HCT116 (cell line): Measurements from ENCODE around the gene GRIA1. TPM values are rescaled to one million over a fixed set of nuclear protein-coding genes. Genes with fewer than 3 reads are reported as not detected.

ENCODE experiments used
- ATAC-seq: fragments of 200-7000 bp; cut with Tn5 transposase; 2 replicates; pipeline ENCODE4 v1.9.1; 2020; ENCODE audit warnings: mild to moderate bottlenecking, moderate library complexity
- BruUV-seq: library from RNA; stranded (reverse); fragments of 400-500 nt; replicated peaks from 2 replicates; lab custom pipeline; 2021; lab: Mats Ljungman, UMichigan
- CTCF ChIA-PET: fragments of 300-600 bp; sonication (Branson Sonifier 250); formaldehyde crosslinking; loops from one replicate; lab custom pipeline; 2021; ENCODE audit warnings: antibody characterized with exemption; lab: Charles Lee
- POLR2A ChIA-PET: fragments of 300-600, 350-600 bp; sonication (Branson Sonifier 250); formaldehyde crosslinking; loops from one replicate; lab custom pipeline; 2021; ENCODE audit warnings: antibody characterized with exemption; lab: Charles Lee
- RAD21 ChIA-PET, 2 experiments: fragments of 300-600 bp; sonication (Branson Sonifier 250); formaldehyde crosslinking; loops; one replicate each; lab custom pipeline; 2023; ENCODE audit warnings: low total read pairs in 2 of 2; ENCODE audit not compliant: uncharacterized antibody in 2 of 2, unreplicated experiment in 2 of 2, low non-redundant PET in 1 of 2; lab: Charles Lee
- DNase-seq: peaks from one replicate; pipeline ENCODE4 v3.0.0-alpha.2; 2010; ENCODE audit warnings: low read depth, low spot score
- H2AFZ ChIP-seq: fragments of 200-600 bp; shearing (Covaris generic), sonication (generic); 2 replicates; pipeline ENCODE4 v1.6.1; 2017; ENCODE audit warnings: low read depth, mixed run types, mixed read lengths, antibody characterized with exemption, low read length; ENCODE audit not compliant: poor library complexity, severe bottlenecking
- H3K27ac ChIP-seq: 2 replicates; pipeline ENCODE4 v1.5.1; 2012; ENCODE audit warnings: low read depth, low read length
- H3K27me3 ChIP-seq: fragments of 200-600 bp; sonication (generic); 2 replicates; pipeline ENCODE4 v1.6.1; 2016; ENCODE audit warnings: mixed run types, low read length, mixed read lengths; ENCODE audit not compliant: insufficient read depth
- H3K36me3 ChIP-seq, 2 experiments: fragments of 200-500 bp in 1 of 2; fragments of 200-600 bp in 1 of 2; sonication (Bioruptor generic) in 1 of 2; sonication (generic) in 1 of 2; 2 replicates each; pipeline versions ENCODE4 v1.5.1 to v1.6.1; 2014 to 2016; ENCODE audit warnings: low read length in 2 of 2, inconsistent platforms in 1 of 2, mixed read lengths in 1 of 2, mixed run types in 1 of 2; ENCODE audit not compliant: insufficient read depth in 2 of 2, control insufficient read depth in 1 of 2
- H3K4me1 ChIP-seq, 2 experiments: fragments of 200-600 bp in 1 of 2; sonication (generic) in 1 of 2; 2 replicates each; pipeline versions ENCODE4 v1.5.1 to v1.6.1; 2012 to 2017; ENCODE audit warnings: low read length in 2 of 2, inconsistent platforms in 1 of 2, mild to moderate bottlenecking in 1 of 2, mixed read lengths in 1 of 2, mixed run types in 1 of 2, moderate library complexity in 1 of 2; ENCODE audit not compliant: insufficient read depth in 2 of 2, control insufficient read depth in 1 of 2
- H3K4me2 ChIP-seq: fragments of 200-600 bp; sonication (generic); 2 replicates; pipeline ENCODE4 v1.6.1; 2017; ENCODE audit warnings: mixed run types, low read length, mixed read lengths
- H3K4me3 ChIP-seq, 2 experiments: fragments of 200-600 bp in 1 of 2; sonication (generic) in 1 of 2; replicated peaks in 1 of 2; 2 replicates each; pipeline ENCODE4 v1.5.1; 2011 to 2016; ENCODE audit warnings: low read length in 2 of 2, control low read depth in 1 of 2, low read depth in 1 of 2, mild to moderate bottlenecking in 1 of 2, mixed read lengths in 1 of 2, mixed run types in 1 of 2
- H3K79me2 ChIP-seq: fragments of 200-600 bp; sonication (generic); 2 replicates; pipeline ENCODE4 v1.6.1; 2017; ENCODE audit warnings: mild to moderate bottlenecking, mixed run types, low read length, moderate library complexity, mixed read lengths; ENCODE audit not compliant: insufficient read depth
- H3K9ac ChIP-seq: fragments of 200-600 bp; sonication (generic); 2 replicates; pipeline ENCODE4 v1.6.1; 2016; ENCODE audit warnings: low read length, mixed read lengths
- H3K9me2 ChIP-seq: fragments of 200-600 bp; sonication (generic), shearing (Covaris generic); 2 replicates; pipeline ENCODE4 v1.6.1; 2017; ENCODE audit warnings: mixed run types, mild to moderate bottlenecking, moderate library complexity; ENCODE audit not compliant: insufficient read depth
- H3K9me3 ChIP-seq, 2 experiments: fragments of 200-500 bp in 1 of 2; fragments of 200-600 bp in 1 of 2; sonication (Bioruptor generic) in 1 of 2; sonication (generic) in 1 of 2; 2 replicates each; pipeline ENCODE4 v1.6.1; 2014 to 2017; ENCODE audit warnings: low read length in 2 of 2, mixed read lengths in 2 of 2, inconsistent platforms in 1 of 2, low read depth in 1 of 2, mild to moderate bottlenecking in 1 of 2, mixed run types in 1 of 2, moderate library complexity in 1 of 2; ENCODE audit not compliant: control insufficient read depth in 1 of 2, insufficient read depth in 1 of 2
- H4K20me1 ChIP-seq: fragments of 200-600 bp; sonication (generic), shearing (Covaris generic); 2 replicates; pipeline ENCODE4 v1.6.1; 2017; ENCODE audit warnings: mixed run types, mild to moderate bottlenecking, moderate library complexity; ENCODE audit not compliant: insufficient read depth
- CBX3 ChIP-seq: IDR thresholded peaks from 2 replicates; pipeline ENCODE4 v1.6.1; 2012; ENCODE audit warnings: low read depth
- EGR1 ChIP-seq: IDR thresholded peaks from 2 replicates; pipeline ENCODE4 v1.6.1; 2012; ENCODE audit warnings: low read depth
- FOSL1 ChIP-seq: IDR thresholded peaks from 2 replicates; pipeline ENCODE4 v1.6.1; 2012; ENCODE audit warnings: low read depth
- JUND ChIP-seq: IDR thresholded peaks from 2 replicates; pipeline ENCODE4 v1.6.1; 2012
- POLR2AphosphoS5 ChIP-seq: IDR thresholded peaks from 2 replicates; pipeline ENCODE4 v1.6.1; 2011; ENCODE audit warnings: mild to moderate bottlenecking, low read depth, low read length, moderate library complexity
- RAD21 ChIP-seq: IDR thresholded peaks from 2 replicates; pipeline ENCODE4 v1.6.1; 2012; ENCODE audit warnings: low read depth, mild to moderate bottlenecking
- REST ChIP-seq: IDR thresholded peaks from 2 replicates; pipeline ENCODE4 v1.6.1; 2012; ENCODE audit warnings: low read depth
- SIN3A ChIP-seq: IDR thresholded peaks from 2 replicates; pipeline ENCODE4 v1.6.1; 2012; ENCODE audit warnings: low read depth
- YY1 ChIP-seq: IDR thresholded peaks from 2 replicates; pipeline ENCODE4 v1.6.1; 2011; ENCODE audit warnings: low read length, low read depth, moderate library complexity, mild to moderate bottlenecking; ENCODE audit not compliant: insufficient replicate concordance; ENCODE audit errors: extremely low read depth
- ZBTB33 ChIP-seq: IDR thresholded peaks from 2 replicates; pipeline ENCODE4 v1.6.1; 2011; ENCODE audit warnings: mild to moderate bottlenecking, low read length, moderate library complexity; ENCODE audit not compliant: insufficient replicate concordance; ENCODE audit errors: extremely low read depth
- ZFX ChIP-seq: fragments of 450-650 bp; IDR thresholded peaks from 2 replicates; pipeline ENCODE4 v1.6.1; 2017
- ZNF274 ChIP-seq: fragments of 200-500 bp; sonication (Bioruptor generic); IDR thresholded peaks from 2 replicates; pipeline ENCODE4 v1.6.1; 2014; ENCODE audit warnings: mild to moderate bottlenecking, low read depth, low read length, inconsistent platforms
- intact Hi-C: fragments of 100-400 bp; cut with micrococcal nuclease; formaldehyde crosslinking; loops from 2 replicates; pipeline ENCODE4 v1.10.0; 2022
- total RNA-seq: library from RNA; stranded (reverse); gene quantifications from one replicate; pipeline ENCODE4 v1.2.1, GENCODE V29; 2021; ENCODE audit not compliant: unreplicated experiment

Gene GRIA1
- total RNA-seq, 1 experiment from 2014 or later = not detected

GRCh38 chr5:153542536-153542935 is 52.1 kb downstream of the GRIA1 start:
- no peaks in the 10 kb centered on the region for H3K79me2 ChIP-seq
- H3K27me3 ChIP-seq = no peaks in the 10 kb centered on the region
- POLR2A ChIA-PET = no interaction called here
- DNase-seq (no peak), ATAC-seq (no peak)
- H3K36me3 ChIP-seq = no peaks in the 10 kb centered on the region
- H3K4me3 ChIP-seq = no peak overlapping the region
- no peak overlapping the region for H3K4me2 ChIP-seq
- TF ChIP-seq CBX3 = no peak
- TF ChIP-seq EGR1 = no peak
- no peak for TF ChIP-seq ZBTB33
- no peak for TF ChIP-seq POLR2AphosphoS5
- TF ChIP-seq ZNF274 = no peak
- TF ChIP-seq SIN3A = no peak
- TF ChIP-seq REST = no peak
- TF ChIP-seq ZFX = no peak
- TF ChIP-seq YY1 = no peak
- TF ChIP-seq RAD21 = no peak
- TF ChIP-seq FOSL1 = no peak
- TF ChIP-seq JUND = no peak
- no peaks in the 10 kb centered on the region for H3K4me1 ChIP-seq
- H3K27ac ChIP-seq = no peak overlapping the region
- no TSS peak for BruUV-seq
- CTCF ChIA-PET = no interaction called here
- RAD21 ChIA-PET = no interaction called here
- H3K9me3 ChIP-seq = no peaks in the 10 kb centered on the region
- no peak overlapping the region for H2AFZ ChIP-seq
- no peaks in the 10 kb centered on the region for H3K9me2 ChIP-seq
- intact Hi-C loops = no loop called here
- H4K20me1 ChIP-seq = no peaks in the 10 kb centered on the region
- H3K9ac ChIP-seq = no peak overlapping the region
